SU-DHL-6 (cell line): ENCODE data around the gene ARID5B.

Experiments used
- H2AFZ ChIP-seq: fragments of 200-600 bp; sonication (generic); 2 replicates; pipeline ENCODE4 v1.6.1; 2014; ENCODE audit warnings: low read depth, mild to moderate bottlenecking, moderate library complexity, mixed read lengths, antibody characterized with exemption, low read length; ENCODE audit not compliant: severe bottlenecking
- H3F3A ChIP-seq: fragments of 200-600 bp; shearing (Covaris generic); 2 replicates; pipeline ENCODE4 v1.6.0; 2016; ENCODE audit warnings: antibody characterized with exemption, mild to moderate bottlenecking; ENCODE audit not compliant: insufficient read depth
- H3K27ac ChIP-seq: fragments of 200-600 bp; sonication (generic); 2 replicates; pipeline ENCODE4 v1.5.1; 2016; ENCODE audit warnings: low read depth, mild to moderate bottlenecking, low read length, moderate library complexity, mixed read lengths
- H3K27me3 ChIP-seq: fragments of 200-600 bp; sonication (generic), shearing (Covaris generic); 2 replicates; pipeline ENCODE4 v1.6.0; 2014; ENCODE audit warnings: mild to moderate bottlenecking, low read length
- H3K36me3 ChIP-seq: fragments of 200-600 bp; sonication (generic); 2 replicates; pipeline ENCODE4 v1.6.1; 2014; ENCODE audit warnings: mild to moderate bottlenecking, low read length, mixed read lengths
- H3K4me2 ChIP-seq: fragments of 300-600, 200-600 bp; shearing (Covaris generic), sonication (generic); 2 replicates; pipeline ENCODE4 v1.6.0; 2014; ENCODE audit warnings: low read length, low read depth, mild to moderate bottlenecking; ENCODE audit not compliant: poor library complexity, severe bottlenecking
- H3K4me3 ChIP-seq: fragments of 200-600 bp; sonication (generic); 2 replicates; pipeline ENCODE4 v1.5.1; 2014; ENCODE audit warnings: antibody characterized with exemption, low read length, mild to moderate bottlenecking, mixed read lengths; ENCODE audit not compliant: insufficient read depth, poor library complexity, severe bottlenecking
- H3K79me2 ChIP-seq: fragments of 200-600 bp; sonication (generic); 2 replicates; pipeline ENCODE4 v1.6.1; 2014; ENCODE audit warnings: mild to moderate bottlenecking, low read length, moderate library complexity; ENCODE audit not compliant: insufficient read depth
- H3K9ac ChIP-seq: fragments of 200-600 bp; sonication (generic); 2 replicates; pipeline ENCODE4 v1.7.0; 2014; ENCODE audit warnings: mild to moderate bottlenecking, low read length
- H3K9me2 ChIP-seq: fragments of 200-600 bp; sonication (generic); replicated peaks from 2 replicates; pipeline ENCODE4 v1.6.1; 2014; ENCODE audit warnings: low read length; ENCODE audit not compliant: insufficient read depth
- H3K9me3 ChIP-seq: fragments of 200-600 bp; sonication (generic); 2 replicates; pipeline ENCODE4 v1.6.1; 2014; ENCODE audit warnings: low read length, mixed read lengths; ENCODE audit not compliant: insufficient read depth
- H4K20me1 ChIP-seq: fragments of 200-600 bp; sonication (generic); 2 replicates; pipeline ENCODE4 v1.6.1; 2014; ENCODE audit warnings: low read depth, mild to moderate bottlenecking, antibody characterized with exemption, low read length, moderate library complexity, mixed read lengths
- EZH2phosphoT487 ChIP-seq: fragments of 200-600 bp; sonication (generic), shearing (Covaris generic); conservative IDR thresholded peaks from 2 replicates; pipeline ENCODE4 v1.6.1; 2018; ENCODE audit warnings: mild to moderate bottlenecking, antibody characterized with exemption, low read length, moderate library complexity, mixed read lengths
- TF ChIP-seq, protein P1 (sequence below): fragments of 200-600 bp; sonication (generic); IDR thresholded peaks from one replicate; pipeline ENCODE4 v1.5.1; 2017; ENCODE audit warnings: antibody characterized with exemption, mild to moderate bottlenecking, low read length, moderate library complexity; ENCODE audit not compliant: insufficient read depth, poor library complexity, severe bottlenecking

ARID5B gene

DNA sequence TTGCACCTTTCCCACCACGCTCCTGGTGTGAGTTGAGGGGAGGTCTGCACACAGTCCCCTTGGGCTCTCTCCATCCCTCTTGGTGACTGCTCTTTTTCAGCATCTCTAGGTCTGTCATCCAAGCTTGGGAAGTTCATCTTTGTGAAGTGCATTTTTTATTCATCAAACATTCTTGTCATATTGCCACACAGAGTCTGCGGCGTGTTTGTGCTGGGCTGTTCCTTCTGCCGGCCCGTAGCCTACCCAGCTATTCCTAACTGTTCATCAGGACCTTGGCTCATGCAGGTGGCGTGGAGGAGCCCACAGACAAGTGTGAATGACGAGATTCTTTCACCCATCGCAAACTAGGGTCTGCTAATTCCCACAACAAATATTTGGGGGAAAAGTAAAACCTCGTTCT is 202.4 kb downstream of the ARID5B start:
- TF ChIP-seq, protein P1, sequence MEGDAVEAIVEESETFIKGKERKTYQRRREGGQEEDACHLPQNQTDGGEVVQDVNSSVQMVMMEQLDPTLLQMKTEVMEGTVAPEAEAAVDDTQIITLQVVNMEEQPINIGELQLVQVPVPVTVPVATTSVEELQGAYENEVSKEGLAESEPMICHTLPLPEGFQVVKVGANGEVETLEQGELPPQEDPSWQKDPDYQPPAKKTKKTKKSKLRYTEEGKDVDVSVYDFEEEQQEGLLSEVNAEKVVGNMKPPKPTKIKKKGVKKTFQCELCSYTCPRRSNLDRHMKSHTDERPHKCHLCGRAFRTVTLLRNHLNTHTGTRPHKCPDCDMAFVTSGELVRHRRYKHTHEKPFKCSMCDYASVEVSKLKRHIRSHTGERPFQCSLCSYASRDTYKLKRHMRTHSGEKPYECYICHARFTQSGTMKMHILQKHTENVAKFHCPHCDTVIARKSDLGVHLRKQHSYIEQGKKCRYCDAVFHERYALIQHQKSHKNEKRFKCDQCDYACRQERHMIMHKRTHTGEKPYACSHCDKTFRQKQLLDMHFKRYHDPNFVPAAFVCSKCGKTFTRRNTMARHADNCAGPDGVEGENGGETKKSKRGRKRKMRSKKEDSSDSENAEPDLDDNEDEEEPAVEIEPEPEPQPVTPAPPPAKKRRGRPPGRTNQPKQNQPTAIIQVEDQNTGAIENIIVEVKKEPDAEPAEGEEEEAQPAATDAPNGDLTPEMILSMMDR: no peak
- TF ChIP-seq EZH2phosphoT487: no peak
- no peaks in the 10 kb centered on the region for H3K27me3 ChIP-seq
- H3F3A ChIP-seq: peaks cover 27% of the 10 kb centered on the region
- H3K9me2 ChIP-seq: no peaks in the 10 kb centered on the region
- no peaks in the 10 kb centered on the region for H3K79me2 ChIP-seq
- no peak overlapping the region for H3K4me3 ChIP-seq
- no peak overlapping the region for H2AFZ ChIP-seq
- H4K20me1 ChIP-seq: no peaks in the 10 kb centered on the region
- H3K27ac ChIP-seq: no peak overlapping the region
- H3K36me3 ChIP-seq: no peaks in the 10 kb centered on the region
- H3K9ac ChIP-seq: no peak overlapping the region
- no peak overlapping the region for H3K4me2 ChIP-seq
- no peaks in the 10 kb centered on the region for H3K9me3 ChIP-seq

DNA sequence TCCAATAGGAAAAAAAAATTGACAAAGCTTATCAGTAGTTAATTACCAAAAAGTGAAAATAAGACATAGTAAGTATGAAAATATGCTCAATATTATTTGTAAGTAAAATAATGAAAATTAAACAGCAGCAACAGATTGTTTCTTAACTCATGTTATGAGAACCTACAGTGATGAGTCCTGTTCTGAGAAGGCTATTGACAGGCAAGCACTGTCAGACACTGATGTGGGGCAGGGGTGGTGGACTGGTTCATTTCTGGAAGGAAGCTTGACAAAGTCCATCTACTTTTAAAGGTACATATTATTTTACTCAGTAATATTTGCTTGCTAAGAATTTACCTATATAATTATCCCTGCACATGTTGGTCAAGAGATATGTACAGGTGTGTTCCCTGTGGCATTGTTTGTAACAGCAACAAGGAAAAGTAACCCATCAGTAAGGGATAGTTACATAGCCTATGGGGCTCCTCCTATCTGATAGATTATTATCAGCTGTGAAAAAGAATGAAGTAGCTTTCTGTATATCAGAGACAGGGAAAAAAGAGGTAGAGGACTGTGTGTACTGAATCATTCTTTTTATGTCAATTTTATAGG is 205.5 kb downstream of the ARID5B start:
- Histone ChIP-seq H3K79me2 (no peaks in the 10 kb centered on the region), H3K27me3 (no peaks in the 10 kb centered on the region), H3K36me3 (no peaks in the 10 kb centered on the region), H3K9ac (no peak overlapping the region), H2AFZ (no peak overlapping the region), H3K27ac (no peak overlapping the region), H3K9me2 (no peaks in the 10 kb centered on the region), H3F3A (peaks cover 31% of the 10 kb centered on the region), H3K4me3 (no peak overlapping the region), H3K9me3 (no peaks in the 10 kb centered on the region), H4K20me1 (no peaks in the 10 kb centered on the region), H3K4me2 (no peak overlapping the region)
- TF ChIP-seq EZH2phosphoT487: no peak
- TF ChIP-seq, protein P1: no peak

DNA sequence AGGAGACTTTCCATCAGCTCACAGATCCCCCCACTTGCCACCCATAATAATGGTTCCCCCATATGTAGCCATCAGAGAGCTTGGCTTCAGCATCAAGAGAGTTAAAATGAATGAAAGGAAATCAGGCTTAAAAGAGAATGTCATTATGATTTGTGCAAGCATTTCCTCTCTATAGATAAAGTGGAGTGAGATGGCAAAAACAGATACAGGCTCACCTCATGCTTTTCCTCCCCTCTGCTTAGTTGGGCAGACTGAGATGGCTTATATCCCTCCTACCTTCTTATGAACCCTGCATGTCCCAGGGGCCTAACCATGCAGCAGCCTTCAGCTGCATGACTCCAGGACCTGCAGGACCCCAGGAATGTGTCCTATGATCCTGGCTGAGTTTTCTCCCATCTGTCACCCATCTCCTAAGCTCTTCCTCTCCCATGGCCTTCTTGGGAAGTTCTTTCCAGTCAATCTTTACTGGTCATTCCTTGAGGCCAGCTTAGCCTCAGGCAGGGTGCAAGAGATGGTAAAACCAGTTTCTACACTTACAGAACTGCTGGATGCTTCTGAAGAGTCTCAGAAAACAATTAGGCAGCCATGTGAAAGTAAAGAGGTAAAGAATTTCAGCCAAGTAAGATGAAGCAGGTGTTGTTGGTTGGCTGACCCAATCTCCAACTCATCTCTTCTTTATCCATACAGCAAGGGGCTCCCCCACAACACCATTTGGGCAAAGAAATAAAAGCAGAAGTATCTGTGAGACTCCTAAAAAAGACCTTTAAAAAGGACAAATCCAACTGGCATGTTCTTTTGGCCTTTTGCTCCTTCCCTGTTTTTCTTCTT is 207.5 kb downstream of the ARID5B start:
- no peaks in the 10 kb centered on the region for H3K79me2 ChIP-seq
- H3F3A ChIP-seq: peaks cover 31% of the 10 kb centered on the region
- H3K27me3 ChIP-seq: no peaks in the 10 kb centered on the region
- H3K27ac ChIP-seq: peak overlapping the region; percentile 74
- H3K9me3 ChIP-seq: no peaks in the 10 kb centered on the region
- peak overlapping the region; percentile 3; the same call in 1 of the 2 replicates for H3K9ac ChIP-seq
- no peaks in the 10 kb centered on the region for H3K36me3 ChIP-seq
- H4K20me1 ChIP-seq: no peaks in the 10 kb centered on the region
- no peaks in the 10 kb centered on the region for H3K9me2 ChIP-seq
- peak overlapping the region; percentile 7 for H2AFZ ChIP-seq
- TF ChIP-seq, protein P1: no peak
- no peak for TF ChIP-seq EZH2phosphoT487
- H3K4me3 ChIP-seq: peak overlapping the region; percentile 17
- peak overlapping the region; percentile 41 for H3K4me2 ChIP-seq
